NCI-H146 (cell line): ENCODE results near the gene ANKRD7.
"Not testable (repeated sequence)": the region's sequence is repeated elsewhere in the genome, so short reads cannot be mapped to it uniquely, and the experiment has no call there.

Experiments used
- DNase-seq: peaks from one replicate; lab custom pipeline; 2025; lab: John Stamatoyannopoulos, UW

Gene ANKRD7

DNA sequence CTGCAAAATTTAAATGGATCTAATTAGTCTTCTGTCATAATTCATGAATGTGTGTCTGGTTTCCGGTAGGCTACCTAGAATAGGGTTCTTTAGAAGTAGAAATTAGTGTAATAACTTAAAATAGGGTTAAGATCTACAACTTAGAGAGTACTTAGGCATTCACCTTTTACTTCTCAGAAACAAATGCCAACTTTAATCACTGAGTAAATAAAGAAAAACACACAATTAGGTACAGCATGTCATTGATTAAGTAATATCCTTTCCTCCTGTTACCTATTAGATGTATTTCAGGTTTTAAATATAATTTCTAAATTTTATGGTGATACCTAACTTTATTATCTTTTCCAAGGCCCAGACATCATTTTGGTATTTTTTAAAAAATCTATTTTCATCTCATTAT lies 9.3 kb downstream of the ANKRD7 start:
- DNase-seq = no peak

DNA sequence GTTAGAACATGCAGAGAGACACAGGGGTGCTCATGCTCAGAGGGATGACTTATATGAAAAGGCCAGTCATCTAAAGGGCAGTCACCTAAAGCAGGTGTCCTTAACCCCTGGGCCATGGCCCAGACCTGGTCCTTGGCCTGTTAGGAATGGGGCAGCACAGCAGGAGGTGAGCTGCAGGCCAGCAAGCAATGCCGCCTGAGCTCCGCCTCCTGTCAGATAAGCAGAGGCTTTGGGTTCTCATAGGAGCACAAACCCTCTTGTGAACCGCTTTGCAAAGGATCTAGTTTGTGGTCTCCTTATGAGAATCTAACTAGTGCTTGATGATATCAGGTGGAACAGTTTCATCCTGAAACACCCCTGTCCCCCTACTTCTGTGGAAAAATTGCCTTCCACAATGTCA lies 14.5 kb downstream of the ANKRD7 start:
- DNase-seq = no peak

DNA sequence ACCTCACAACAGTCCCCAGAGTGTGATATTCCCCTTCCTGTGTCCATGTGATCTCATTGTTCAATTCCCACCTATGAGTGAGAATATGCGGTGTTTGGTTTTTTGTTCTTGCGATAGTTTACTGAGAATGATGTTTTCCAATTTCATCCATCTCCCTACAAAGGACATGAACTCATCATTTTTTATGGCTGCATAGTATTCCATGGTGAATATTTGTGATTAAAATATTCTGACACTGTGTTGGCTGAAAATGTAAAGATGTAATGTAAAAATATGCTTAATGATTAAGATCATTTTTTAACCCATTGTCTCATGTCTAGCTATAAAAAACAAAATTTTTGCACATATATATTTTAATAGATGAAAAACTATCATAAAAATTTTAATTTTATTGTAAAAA lies 15.8 kb downstream of the ANKRD7 start:
- not testable (repeated sequence) for DNase-seq

DNA sequence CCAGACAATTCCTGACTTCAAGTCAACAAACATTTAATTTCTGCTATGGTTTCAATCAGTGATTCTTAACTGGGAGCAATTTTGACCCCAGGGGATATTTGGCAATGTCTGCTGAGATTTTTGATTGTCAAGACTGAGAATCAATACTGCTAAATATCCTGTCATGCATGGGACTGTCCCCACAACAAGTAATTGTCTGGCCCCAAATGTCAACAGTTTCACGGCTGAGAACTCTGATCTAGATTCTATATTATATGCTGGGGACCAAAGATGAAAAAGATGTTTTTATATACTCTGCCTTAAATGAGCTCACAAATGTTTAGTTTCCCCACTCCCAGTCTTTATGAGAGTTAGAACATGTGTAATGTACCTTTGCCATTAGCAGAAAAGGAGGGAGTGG lies 19.2 kb downstream of the ANKRD7 start:
- DNase-seq = no peak

DNA sequence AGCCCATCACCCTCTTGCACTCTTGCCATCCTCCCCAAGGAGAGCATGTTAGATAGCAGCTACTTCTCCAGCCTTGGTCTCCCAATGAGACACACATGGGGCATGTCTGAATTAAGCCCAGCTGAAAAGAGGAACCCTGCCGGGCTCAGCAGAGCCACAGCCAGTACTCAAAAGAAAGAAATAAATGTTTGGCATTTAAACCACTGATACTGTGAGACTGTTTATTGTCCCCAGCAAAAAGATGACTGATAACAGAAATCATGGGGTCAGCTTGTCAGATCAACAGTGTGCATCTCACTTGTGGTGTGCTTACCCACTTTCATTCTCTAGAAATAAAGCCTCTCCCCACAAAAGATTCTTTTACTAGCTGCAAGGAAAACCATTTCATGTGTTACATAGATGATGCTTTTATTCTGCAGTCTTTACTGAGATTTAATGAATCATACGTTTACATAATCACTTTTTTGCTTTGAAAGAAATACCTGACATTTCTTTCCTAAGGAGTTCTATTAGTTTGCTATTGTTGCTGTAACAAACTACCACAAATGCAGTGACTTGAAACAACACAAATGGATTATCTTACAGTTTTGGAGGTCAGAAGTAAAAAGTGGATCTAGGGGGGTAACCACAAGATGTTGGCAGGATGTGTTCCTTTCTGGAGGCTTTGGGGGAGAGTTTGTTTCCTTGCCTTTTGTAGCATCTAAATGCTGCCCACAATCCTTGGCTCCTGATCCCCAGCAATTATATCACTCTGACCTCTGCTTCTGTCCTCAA lies 20.9 kb downstream of the ANKRD7 start:
- peak; percentile 15 for DNase-seq

DNA sequence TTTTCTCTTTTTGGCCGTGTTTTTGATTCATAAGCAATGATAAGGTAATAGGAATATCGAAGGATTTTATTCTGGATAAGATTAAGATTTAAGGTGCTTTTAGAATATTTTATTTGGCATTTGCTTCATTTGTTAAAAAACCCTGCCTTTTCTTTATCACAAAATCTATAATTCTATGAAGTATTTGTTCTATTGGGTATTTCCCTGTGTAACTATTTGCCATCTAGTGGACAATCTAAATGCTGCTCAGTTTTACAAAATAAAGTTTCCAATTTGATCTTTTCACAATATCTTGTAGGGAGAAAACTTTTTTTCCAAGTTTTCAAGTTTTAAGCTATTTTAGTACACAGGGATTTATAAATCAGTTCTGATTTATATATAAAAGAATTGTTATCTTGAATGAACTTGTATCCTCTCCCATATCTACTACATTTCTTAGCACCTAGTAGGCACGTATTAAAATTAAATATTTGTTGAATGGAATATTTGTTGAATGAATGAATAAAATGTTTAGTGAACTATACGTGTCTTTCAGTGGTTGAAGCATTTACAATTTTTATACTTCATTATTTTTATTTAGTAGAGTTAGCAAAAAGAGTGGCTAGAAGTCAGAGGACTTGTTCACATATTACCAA lies 26.5 kb downstream of the ANKRD7 start:
- DNase-seq = no peak

DNA sequence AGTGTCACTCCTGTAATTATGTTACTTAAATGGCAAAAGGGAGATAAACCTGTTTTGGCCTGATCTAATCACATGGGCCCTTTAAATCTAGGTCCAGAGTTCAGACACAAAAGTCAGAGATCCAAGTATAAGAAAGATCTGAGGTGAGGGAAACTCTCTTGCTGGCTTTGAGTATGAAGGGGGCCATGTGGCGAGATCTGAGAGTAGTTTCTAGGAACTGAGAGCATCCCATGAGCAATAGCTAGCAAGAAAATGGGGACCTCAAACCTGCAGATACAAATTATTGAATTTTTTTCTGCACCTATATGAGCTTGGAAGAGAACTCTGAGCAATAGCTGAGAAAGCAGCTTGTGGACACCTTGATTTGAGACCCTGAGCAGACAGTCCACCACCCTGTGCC lies 27.6 kb downstream of the ANKRD7 start:
- DNase-seq = no peak

DNA sequence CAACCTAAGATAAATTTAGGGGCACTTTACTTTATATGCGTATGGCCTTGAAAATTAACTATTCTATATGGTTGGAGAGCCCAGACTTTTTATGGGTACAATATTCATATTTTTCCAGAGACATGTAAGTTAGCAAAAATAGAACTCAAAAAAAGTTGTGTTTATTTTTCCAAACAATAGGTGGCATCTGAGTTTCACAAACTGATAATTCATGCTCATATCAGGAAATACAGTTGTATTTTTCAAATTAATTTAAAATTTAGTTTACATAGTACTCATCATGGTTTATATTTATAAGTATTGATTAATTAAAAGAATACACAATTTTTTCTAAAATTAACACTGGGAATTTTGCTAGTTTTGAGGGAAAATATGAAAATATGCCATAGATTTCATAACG lies 34.6 kb downstream of the ANKRD7 start:
- DNase-seq = no peak

DNA sequence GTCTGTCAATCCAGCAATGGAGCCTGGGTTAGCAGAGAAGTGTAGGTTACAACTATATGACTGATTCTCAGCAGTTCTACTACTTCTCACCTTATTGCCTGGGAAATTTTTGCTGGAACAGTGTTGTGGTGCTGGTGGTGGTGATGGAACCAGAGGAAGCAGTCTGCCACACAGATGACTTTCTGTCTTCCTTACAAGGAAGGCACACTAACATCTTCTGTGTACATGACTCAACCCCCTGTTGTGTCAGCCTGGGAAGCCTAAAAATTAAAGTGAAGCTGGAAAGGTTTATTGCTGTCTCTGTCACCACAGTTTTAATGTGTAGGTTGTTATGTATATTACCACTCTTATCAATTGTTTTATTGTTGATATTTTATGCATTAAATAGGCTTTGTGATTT lies 40.3 kb downstream of the ANKRD7 start:
- no peak for DNase-seq

DNA sequence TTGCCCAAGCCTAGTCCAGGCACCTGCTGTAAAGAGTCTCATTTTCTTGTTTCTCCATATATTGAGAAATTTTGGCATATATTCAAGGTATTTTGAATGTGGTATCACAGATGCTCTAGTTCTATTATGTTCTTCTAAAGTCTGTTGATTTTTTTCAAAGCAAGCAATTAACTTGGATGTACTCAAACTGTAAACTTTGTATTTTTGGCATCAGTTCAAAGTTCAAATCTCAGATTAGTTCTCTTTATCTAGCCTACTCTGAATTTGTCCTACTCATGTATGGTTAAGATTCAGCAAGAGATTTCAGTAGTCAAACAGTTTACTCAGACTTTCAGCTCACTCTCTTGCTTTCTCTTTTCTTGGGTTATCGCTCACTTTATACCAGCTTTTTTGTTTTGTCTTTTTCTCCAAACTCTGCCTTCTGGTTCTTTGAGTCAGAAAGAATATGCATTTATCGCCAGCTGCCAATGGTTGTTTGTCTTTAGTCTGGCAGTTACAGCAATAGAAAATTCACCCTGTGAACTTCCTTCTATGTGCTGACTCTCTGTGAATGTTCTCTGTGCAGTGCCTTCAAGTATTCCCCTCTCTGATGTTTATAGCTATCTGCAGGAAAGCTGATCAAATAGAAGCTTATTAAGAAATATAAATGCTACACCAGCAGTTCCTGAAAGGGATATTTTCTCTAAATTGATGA lies 56.0 kb downstream of the ANKRD7 start:
- no peak for DNase-seq

DNA sequence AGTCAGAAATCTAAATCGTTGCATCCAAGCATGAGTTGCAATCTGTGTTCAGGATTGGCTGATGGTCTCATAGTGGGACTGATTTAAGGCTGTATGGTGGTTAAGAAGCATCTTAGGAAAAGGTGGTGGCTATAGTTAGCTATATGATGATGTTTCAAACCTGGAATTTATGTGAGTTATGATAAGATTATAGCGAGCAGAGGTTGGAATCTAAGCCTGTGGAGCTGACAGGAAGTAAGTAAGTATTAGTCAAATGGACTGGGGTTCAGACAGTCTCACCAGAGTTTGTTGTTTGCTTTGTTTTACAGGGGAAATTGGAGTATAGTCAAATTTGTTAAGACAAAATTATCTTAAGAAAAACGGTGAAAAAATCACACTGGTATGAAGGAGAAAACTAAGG lies 56.7 kb downstream of the ANKRD7 start:
- DNase-seq = no peak

DNA sequence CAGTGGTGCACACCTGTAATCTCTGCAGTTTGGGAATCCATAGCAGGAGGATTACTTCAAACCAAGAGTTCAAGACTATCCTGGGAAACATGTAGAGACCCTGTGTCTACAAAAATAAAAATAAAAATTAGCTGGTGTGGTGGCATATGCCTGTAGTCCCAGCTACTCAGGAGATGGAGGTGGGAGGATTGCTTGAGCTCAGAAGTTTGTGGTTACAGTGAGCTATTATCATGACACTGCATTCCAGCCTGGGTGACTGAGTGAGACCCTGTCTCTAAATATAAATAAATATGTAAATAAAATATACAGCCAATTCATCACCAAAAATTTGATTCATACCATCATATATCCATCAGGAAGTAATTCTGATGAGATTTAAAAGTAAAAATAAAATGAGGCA lies 60.9 kb downstream of the ANKRD7 start:
- DNase-seq = no peak

DNA sequence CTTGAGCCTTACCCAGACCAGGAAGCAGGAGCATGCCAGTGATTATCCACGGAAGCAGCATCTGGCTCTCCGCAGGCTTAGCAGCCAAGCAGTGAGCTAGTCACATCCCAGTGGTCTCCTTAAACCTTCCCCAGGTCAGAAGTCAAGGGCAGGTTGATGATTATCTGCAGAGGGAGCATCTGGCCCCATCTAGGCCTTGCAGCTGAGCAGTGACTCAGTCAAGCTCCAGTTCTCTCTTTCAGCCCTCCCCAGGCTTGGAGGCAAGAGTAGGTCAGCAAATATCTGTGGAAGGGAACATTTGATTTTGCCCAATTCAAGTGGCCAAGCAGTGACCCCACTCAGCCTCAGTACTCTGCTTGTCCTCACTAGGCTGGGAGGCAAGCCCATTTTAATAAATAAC lies 61.6 kb downstream of the ANKRD7 start:
- no peak for DNase-seq

DNA sequence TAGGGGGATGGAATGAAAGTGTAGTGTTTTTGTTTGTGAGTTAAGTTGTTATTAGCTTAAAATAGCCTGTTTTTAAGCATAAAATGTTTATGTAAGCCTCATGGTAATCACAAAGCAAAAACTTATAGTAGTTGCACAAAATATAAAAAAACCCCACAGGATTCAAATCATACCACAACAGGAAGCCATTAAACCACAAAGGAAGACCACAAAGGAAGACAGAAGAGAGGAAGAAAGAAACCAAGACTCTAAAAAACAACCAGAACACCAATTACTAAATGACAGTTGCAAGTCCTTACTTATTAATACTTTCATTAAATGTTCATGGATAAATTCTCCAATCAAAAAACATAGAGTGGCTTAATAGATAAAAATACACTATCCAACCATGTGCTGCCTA lies 63.6 kb downstream of the ANKRD7 start:
- no peak for DNase-seq

DNA sequence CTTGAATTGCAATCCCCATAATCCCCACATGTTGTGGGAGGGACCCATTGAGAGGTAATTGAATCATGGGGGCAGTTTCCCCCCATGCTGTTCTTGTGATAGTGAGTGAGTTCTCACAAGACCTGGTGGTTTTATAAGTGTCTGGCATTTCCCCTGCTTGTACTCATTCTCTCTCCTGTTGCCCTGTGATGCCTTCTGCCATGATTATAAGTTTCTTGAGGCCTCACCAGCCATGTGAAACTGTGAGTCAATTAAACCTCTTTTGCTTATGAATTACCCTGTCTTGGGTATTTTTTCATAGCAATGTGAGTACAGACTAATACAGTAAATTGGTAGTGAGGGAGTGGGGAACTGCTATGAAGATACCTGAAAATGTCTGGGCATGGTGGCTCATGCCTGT lies 65.0 kb downstream of the ANKRD7 start:
- no peak for DNase-seq
